GM18505 (cell line): ENCODE data around the gene PKD2L1.

Experiments used
- ATAC-seq: cut with Tn5 transposase; IDR thresholded peaks from one replicate; pipeline ENCODE4 v1.9.1; 2021; ENCODE audit not compliant: unreplicated experiment
- POLR2A ChIP-seq: IDR thresholded peaks from 4 replicates; pipeline ENCODE4 v1.6.1; 2011; ENCODE audit warnings: borderline replicate concordance; ENCODE audit not compliant: insufficient read depth, insufficient read length; ENCODE audit errors: extremely low read depth

Gene PKD2L1

DNA sequence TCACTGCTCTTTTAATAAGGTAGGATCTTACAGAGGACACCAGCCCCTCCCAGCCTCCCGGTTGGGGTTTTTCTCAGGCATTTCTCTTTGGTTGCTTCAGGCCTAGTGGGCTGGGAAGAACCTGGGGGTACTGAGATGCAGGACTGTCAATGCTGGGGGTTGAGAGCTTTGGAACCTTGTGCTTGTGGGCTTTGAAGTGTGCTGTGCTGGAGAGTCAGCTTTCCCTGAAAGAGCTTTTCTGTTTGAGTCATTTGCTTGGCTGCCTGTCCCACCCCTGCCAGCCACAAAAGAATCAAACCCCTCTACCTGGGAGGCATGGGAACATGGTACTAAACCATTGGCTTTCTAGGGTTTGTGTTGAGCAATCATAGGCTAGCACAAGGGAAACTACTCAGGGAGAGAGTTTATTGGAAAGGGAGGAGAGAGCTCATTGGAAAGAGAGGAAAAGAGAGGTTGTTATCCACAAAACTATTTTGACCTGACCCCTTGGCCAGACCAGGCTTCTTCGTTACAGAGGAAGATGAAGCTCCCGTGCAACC lies 18.4 kb upstream of the PKD2L1 start:
- no peak for TF ChIP-seq POLR2A
- no peak for ATAC-seq

DNA sequence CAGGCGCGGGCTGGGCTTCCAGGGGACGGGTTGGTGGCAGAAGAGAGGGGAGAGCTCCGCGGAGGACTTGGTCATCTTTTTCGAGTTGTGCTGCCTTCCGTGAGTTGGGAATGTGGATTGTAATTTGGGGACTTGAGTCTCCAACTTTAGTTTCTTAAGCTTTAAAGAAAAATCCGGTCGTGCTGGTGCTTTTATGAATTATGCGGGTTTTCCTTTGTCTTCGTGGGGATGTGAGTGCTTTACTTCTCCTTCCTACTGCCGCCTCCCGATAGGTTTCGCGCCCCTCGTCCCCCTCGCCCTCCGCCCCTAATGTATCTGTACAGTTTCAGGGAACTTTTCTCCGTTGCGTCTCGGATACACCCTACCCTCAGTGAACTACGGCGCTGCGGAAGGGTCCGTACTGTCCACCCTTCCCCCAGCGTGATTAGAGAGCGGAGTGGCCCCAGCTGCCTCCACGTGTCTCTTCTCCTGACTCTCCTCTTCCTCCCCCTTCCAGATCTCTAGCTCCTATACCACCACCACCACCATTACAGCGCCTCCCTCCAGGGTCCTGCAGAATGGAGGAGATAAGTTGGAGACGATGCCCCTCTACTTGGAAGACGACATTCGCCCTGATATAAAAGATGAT lies 17.7 kb upstream of the PKD2L1 start:
- no peak for TF ChIP-seq POLR2A
- ATAC-seq: no peak

- TF ChIP-seq POLR2A: peak; percentile 79
- ATAC-seq: peak; percentile 81
These were observed 16.9 kb upstream of the PKD2L1 start, which contains the start of gene SCD for GRCh38 chr10:100346765-100347567. TSS of gene SCD (plus strand) at chr10:100347233. CDS start at chr10:100347505, 272 bp downstream.

- no peak for TF ChIP-seq POLR2A
- peak; percentile 63 for ATAC-seq
These were observed 16.3 kb upstream of the PKD2L1 start for GRCh38 chr10:100346351-100346764.

DNA sequence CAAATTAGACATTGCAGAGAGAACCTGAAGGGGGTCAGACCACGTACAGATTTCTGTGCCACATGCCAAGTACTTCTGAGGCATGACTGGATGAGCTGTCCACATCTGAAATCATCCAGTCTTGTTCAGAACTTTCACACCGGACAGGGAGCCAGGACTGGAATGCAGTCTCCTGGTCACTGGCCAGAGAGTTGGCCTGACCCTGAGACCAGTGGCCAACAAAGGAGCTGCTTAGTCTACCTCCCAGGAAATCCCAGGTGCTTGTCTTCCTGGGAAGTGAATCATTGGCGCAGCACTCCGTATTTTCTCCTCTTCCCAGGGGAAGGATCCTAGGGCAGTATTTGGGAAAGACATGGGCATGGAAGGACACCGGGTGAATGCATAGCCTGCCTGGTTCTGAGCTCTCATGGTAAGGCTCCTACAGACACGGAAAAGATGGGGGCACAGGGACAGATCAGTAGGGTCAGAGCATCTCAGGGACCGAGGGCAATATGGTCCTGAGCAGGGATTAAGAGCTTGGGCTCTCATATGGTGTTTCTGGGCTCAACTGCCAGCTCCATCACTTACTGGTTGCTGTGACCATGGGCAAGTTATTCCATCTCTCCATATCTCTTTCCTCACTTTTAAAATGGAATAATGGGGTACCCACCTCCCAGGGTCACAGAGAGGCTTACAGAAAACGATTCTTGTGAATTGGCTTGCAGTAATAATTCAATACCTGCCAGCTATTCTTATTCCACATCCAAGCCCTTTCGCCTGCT lies 15.7 kb upstream of the PKD2L1 start:
- TF ChIP-seq POLR2A: no peak
- no peak for ATAC-seq

DNA sequence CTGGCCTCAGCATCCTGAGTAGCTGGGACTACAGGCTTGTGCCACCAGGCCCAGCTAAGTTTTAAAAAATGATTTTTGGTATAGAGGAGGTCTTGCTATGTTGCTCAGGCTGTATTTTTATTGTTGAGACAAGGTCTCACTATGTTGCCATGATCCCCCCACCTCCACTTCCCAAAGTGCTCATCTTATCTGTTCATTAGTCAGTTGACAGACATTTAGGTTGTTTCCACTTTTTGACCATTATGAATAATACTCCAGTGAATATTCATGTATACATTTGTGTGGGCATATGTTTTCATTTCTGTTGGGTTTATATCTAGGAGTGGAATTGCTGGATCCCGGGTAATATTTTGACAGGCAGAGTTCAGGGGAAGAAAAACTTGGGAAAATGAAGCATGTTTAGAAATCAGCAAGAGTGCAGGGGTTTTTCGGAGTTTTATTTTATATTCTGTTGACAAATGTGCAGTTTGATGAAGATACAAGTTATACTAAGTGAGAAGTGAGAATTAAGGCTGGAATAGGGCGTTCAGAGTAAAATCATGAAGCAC lies 14.3 kb upstream of the PKD2L1 start:
- TF ChIP-seq POLR2A: no peak
- no peak for ATAC-seq

- no peak for ATAC-seq
- TF ChIP-seq POLR2A: no peak
These were observed 12.6 kb upstream of the PKD2L1 start for GRCh38 chr10:100342627-100342972.

DNA sequence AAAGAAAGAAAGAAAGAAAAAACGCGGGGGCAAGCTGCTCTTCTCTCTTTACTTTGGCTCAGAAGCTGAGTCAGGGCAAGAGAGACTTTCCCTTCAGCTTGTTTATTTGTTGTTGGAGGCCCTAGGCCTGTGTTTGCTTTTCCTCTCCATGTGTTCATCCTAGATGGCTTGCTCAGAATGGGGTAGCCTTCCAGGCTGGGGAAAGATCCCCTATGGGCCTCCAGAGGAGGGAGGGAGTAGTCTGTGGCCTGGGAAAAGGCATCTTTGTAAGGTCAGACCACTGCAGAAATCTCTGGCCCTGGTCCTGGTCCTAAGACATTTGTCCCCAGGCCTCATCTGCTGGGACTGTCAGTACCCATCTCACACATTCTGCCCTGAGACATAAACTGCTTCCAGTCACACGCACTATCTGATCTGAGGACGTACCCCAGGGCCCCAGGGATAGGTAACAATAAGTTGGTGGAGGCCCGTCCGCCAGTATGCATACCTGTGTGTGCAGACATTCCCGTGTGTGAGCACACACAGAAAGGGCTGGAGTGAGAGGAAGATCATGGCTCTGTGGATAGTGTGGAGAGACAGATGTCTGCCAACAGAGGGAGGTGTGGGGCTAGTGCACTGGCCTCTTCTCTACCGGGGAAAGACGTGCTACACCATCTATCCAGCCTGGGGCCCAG lies 12.1 kb upstream of the PKD2L1 start:
- ATAC-seq: no peak
- TF ChIP-seq POLR2A: no peak

DNA sequence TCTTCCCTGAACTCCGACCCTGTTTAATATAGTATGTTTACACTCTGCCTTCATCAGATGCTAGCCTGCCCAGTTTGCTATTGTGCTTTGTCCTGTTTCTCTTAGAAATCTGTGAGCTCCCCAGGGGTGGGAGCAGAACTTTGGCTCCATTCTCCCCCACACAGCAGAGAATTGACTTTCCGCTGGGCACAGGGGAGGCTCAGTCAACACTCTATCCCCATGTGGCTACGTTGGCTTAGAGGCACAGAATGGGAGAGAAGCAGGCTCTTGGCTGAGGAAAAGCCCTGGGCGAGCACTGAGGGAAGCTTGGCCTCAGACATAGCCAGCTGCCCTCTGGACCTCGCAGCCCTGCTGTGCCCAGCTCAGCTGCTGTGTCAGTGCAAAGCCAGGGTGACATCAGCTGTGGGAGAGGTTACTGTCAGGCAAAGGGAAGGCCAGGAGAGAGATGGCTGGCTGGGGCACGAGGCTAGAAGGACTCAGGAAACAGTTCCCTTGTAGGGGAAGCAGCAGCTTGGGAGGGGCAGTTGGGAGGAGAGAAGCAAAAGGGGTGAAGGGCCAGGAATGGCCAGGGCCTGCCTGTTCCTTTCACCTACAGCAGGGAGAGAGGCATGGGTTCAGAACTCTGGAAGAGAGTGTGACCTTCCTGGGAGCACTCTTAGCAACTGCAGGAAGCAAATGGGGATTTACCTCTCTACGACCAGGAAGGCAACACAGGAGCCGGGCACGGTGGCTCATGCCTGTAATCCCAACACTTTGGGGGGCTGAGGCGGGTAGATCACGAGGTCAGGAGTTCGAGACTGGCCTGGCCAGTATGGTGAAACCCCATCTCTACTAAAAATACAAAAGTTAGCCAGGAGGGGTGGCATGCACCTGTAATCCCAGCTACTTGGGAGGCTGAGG lies 11.2 kb upstream of the PKD2L1 start:
- no peak for ATAC-seq

DNA sequence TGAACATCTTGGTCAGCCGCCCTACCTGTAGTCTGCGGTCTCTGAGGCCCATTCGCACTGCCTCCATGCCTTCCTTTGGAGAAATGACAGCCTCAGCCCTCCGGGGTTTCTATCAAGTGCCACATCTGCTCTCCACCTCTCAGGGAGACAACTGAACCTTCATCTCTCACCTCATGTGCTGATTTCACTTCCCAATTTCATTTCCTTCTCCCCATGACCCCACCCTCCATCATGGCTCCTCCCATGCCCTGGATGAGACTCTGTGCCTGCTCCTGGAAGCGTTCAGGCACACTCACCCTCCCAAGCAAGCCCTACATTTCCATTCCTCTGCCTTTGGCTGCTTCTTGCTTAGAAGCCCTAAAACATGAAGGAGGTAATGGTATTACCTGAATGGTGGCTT lies 9.2 kb upstream of the PKD2L1 start:
- ATAC-seq: peak; percentile 45
- TF ChIP-seq POLR2A: no peak

More for the DNA sequence above, 11.2 kb upstream of the PKD2L1 start:
- no peak for TF ChIP-seq POLR2A

- ATAC-seq: no peak
- no peak for TF ChIP-seq POLR2A
These were observed 8.5 kb upstream of the PKD2L1 start for GRCh38 chr10:100338434-100339036.
